Stomach (tissue), 4 donors: ENCODE measurements around the gene TFF1.

Experiments
- EP300 ChIP-seq: sonication (generic); formaldehyde crosslinking; IDR thresholded peaks from one replicate; pipeline ENCODE4 v1.6.1; 2017; ENCODE audit warnings: antibody characterized with exemption
- POLR2A ChIP-seq, 4 donors: fragments of 450-650 bp; IDR thresholded peaks; one replicate each; pipeline ENCODE4 v1.6.1; 2016; ENCODE audit warnings: antibody characterized with exemption in 4 of 4, control low read depth in 2 of 4, mild to moderate bottlenecking in 1 of 4, moderate library complexity in 1 of 4
- POLR2AphosphoS5 ChIP-seq, 3 donors: sonication (generic); formaldehyde crosslinking; IDR thresholded peaks; one replicate each; pipeline ENCODE4 v1.6.1; 2016; ENCODE audit warnings: antibody characterized with exemption in 3 of 3
- TF ChIP-seq, protein P1 (sequence below), 7 experiments: fragments of 450-650 bp in 4 of 7; fragments of 200-600 bp in 3 of 7; sonication (generic) in 3 of 7; IDR thresholded peaks; one replicate each; pipeline ENCODE4 v1.5.1; 2016 to 2019; ENCODE audit warnings: antibody characterized with exemption in 7 of 7, control low read depth in 2 of 7, mild to moderate bottlenecking in 1 of 7

DNA sequence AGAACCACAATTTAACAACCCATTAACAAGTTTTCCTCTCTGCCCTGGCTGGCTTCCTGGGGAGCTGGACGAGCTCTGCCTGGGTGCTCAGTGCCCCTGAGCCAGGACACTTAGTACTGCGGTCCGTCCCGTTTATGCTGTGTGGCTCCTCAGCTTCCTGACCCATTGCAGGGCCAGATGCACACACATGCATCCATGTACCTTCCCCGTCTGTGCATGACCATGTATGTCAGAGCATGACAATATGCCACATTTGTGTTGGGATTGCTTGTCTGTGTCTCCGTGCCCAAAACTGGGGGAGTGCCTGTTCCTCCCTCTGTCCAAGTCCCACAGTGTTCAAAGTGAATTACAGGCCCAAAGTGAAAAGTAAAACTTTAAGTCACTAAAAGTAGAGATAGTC lies 41.4 kb downstream of the TFF1 start:
- TF ChIP-seq, protein P1, sequence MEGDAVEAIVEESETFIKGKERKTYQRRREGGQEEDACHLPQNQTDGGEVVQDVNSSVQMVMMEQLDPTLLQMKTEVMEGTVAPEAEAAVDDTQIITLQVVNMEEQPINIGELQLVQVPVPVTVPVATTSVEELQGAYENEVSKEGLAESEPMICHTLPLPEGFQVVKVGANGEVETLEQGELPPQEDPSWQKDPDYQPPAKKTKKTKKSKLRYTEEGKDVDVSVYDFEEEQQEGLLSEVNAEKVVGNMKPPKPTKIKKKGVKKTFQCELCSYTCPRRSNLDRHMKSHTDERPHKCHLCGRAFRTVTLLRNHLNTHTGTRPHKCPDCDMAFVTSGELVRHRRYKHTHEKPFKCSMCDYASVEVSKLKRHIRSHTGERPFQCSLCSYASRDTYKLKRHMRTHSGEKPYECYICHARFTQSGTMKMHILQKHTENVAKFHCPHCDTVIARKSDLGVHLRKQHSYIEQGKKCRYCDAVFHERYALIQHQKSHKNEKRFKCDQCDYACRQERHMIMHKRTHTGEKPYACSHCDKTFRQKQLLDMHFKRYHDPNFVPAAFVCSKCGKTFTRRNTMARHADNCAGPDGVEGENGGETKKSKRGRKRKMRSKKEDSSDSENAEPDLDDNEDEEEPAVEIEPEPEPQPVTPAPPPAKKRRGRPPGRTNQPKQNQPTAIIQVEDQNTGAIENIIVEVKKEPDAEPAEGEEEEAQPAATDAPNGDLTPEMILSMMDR (IDR thresholded peaks at IDR 0.05): no peak
- TF ChIP-seq POLR2A (IDR thresholded peaks at IDR 0.05) (no peak), POLR2AphosphoS5 (IDR thresholded peaks at IDR 0.05) (no peak), EP300 (no peak)
